ENCODE data around the gene WASHC3.

Gene WASHC3

DNA sequence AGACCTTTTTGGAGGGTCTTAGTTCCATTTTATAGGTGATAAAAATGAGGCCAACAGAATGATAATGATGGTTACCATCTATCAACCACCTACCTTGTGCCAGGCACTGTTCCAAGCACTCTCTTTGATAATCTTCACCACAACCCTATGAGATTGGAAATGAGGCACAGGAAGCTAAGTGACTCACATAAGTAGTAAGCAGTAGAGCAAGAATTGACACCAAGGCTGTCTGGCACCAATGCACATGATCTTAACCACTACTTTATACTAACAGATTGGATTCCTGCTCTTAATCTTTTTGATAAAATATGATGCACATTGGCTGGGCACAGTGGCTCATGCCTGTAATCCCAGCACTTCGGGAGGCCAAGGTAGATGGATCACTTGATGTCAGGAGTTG, 93.0 kb downstream of the WASHC3 start:
- no peak for DNase-seq (ENCODE audit: low read depth in 2 of 2)

DNA sequence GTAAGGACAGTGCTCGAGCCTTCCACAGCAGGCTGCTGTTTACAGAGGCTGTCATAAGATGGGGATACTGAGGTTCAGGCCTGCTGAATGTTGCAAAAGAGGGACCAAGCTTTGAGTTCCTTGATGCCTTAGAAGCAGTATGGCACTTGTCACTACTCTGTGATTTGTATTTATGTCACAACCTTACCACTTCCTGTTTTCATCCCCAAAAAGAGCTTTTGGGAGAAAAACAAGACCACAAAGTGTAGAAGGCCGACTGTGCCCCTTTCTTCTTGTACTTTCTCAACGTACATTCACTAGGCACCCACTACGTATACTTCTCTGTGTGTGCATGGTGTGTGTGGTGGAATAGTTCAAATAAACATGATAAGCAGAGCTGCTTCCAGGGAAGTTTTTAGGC, 94.3 kb downstream of the WASHC3 start:
- DNase-seq (ENCODE audit: low read depth in 2 of 2) = no peak

DNA sequence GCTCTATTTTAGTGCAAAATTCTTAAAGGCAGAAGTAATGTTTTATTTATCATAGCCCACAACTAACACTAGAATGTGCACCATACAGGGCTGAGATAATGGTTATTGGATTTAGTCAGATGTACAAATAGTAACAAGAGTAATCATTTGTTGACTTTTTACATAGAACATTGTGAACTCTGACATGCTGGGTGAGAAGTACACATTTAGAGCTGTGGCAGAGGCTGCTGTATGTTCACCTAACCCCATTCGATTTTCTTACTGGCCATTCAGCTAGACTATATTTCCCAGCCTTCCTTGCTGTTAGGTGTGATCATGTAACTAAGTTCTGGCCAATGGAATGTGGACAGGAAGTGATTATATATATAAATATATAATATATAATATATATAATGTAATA, 95.3 kb downstream of the WASHC3 start:
- DNase-seq (ENCODE audit: low read depth in 2 of 2) = no peak

DNA sequence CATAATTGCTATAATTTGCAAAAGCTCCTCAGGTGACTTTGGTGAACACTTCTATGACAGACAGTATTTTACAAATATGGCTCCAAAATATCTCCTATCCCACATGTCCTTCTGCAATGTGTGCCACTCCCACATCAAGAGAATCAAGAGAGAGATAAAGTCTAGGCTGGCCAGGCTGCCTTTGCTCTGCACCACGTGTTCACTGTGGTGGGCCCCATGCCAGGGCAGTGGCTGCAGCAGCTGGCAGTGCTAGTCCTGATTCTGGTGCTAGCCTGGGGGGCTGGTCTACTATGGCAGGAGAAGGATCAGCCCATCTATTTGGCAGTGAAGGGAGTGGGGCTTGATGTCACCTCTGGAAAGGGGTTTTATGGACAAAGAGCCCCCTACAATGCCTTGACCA, 98.1 kb downstream of the WASHC3 start:
- no peak for DNase-seq (ENCODE audit: low read depth in 2 of 2)
